ENCODE data around the gene ACTL10. TPM values are rescaled to one million over a fixed set of nuclear protein-coding genes. Genes with fewer than 3 reads are reported as not detected.

Gene ACTL10
- total RNA-seq, 1 donor from 2014 or later: 2.3 TPM

DNA sequence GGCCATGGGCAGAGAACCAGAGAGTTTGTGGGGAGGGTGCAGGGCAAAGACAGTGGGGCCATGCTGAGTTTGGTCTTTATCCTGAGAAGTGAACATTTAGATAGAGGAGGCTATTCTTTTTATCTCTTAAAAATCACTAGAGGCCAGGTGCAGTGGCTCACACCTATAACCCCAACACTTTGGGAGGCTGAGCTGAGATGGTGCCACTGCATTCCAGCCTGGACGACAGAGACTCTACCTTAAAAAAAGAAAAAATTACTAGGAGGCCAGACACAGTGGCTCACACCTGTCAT, 44.6 kb downstream of the ACTL10 start:
- no peak for DNase-seq (ENCODE audit: low spot score)
- no peaks in the 10 kb centered on the region for H3K27me3 Mint-ChIP-seq (ENCODE audit: low read depth)
- no peaks in the 10 kb centered on the region for H3K4me1 Mint-ChIP-seq (ENCODE audit: low read depth)
- H3K4me3 Mint-ChIP-seq (ENCODE audit: unreplicated experiment): no peak overlapping the region
- no peak overlapping the region for H3K27ac Mint-ChIP-seq (ENCODE audit: unreplicated experiment)
- no peaks in the 10 kb centered on the region for H3K9me3 Mint-ChIP-seq (ENCODE audit: low read depth)
- no peak for TF ChIP-seq CTCF (IDR thresholded peaks at IDR 0.05)
- H3K36me3 Mint-ChIP-seq (ENCODE audit: low read depth): peaks cover 5% of the 10 kb centered on the region

- no peaks in the 10 kb centered on the region for H3K9me3 Mint-ChIP-seq (ENCODE audit: low read depth)
- no peak for DNase-seq (ENCODE audit: low spot score)
- H3K4me3 Mint-ChIP-seq (ENCODE audit: unreplicated experiment): no peak overlapping the region
- H3K27ac Mint-ChIP-seq (ENCODE audit: unreplicated experiment): no peak overlapping the region
- TF ChIP-seq CTCF (IDR thresholded peaks at IDR 0.05): no peak
- no peaks in the 10 kb centered on the region for H3K4me1 Mint-ChIP-seq (ENCODE audit: low read depth)
- H3K27me3 Mint-ChIP-seq (ENCODE audit: low read depth): no peaks in the 10 kb centered on the region
- H3K36me3 Mint-ChIP-seq (ENCODE audit: low read depth): peaks cover 5% of the 10 kb centered on the region
Measured at GRCh38 chr20:33713865-33714367, 47.2 kb downstream of the ACTL10 start.

DNA sequence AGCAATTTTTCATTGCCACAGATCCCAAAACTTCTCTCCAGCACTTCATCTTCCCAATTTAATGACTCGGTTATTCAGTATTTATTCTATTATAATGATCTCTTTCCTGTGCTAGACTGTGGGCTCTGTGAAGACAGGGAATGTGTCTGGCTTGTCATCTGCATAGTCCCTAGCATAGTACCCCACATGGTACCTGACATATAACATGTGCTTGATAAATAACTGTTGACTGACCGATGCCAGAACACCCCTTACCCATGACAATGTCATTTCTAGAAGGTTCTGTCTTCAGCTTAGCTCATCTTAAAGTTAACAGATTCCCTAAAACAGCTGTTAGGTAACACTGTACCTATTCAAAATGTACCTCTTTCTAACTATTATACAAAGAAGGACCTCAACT, 49.8 kb downstream of the ACTL10 start:
- no peak overlapping the region for H3K27ac Mint-ChIP-seq (ENCODE audit: unreplicated experiment)
- TF ChIP-seq CTCF (IDR thresholded peaks at IDR 0.05): no peak
- peaks cover 4% of the 10 kb centered on the region for H3K36me3 Mint-ChIP-seq (ENCODE audit: low read depth)
- H3K27me3 Mint-ChIP-seq (ENCODE audit: low read depth): no peaks in the 10 kb centered on the region
- H3K4me3 Mint-ChIP-seq (ENCODE audit: unreplicated experiment): no peak overlapping the region
- peaks cover 10% of the 10 kb centered on the region for H3K4me1 Mint-ChIP-seq (ENCODE audit: low read depth)
- DNase-seq (ENCODE audit: low spot score): no peak
- no peaks in the 10 kb centered on the region for H3K9me3 Mint-ChIP-seq (ENCODE audit: low read depth)

Other genes with a start within 250 kb of the ACTL10 start
- 22.3 to 68.1 TPM (median 63.3 TPM) in 3 replicates for gene SNTA1, start 223.2 kb upstream of the ACTL10 start, total RNA-seq
- 14.7 to 23.6 TPM (median 23.5 TPM) in 3 replicates for gene CBFA2T2, start 176.8 kb upstream of the ACTL10 start, total RNA-seq
- 0.10 to 0.17 TPM in 2 of 3 replicates, not detected in the other for gene C20orf144, start 4.6 kb upstream of the ACTL10 start, total RNA-seq
- gene NECAB3, start 7.5 kb downstream of the ACTL10 start, total RNA-seq: 23.5 to 35.5 TPM (median 32.5 TPM) in 3 replicates
- 7.5 to 17.0 TPM (median 7.6 TPM) in 3 replicates for gene E2F1, start 19.4 kb downstream of the ACTL10 start, total RNA-seq
- 4.9 to 6.7 TPM (median 6.4 TPM) in 3 replicates for gene PXMP4, start 53.4 kb downstream of the ACTL10 start, total RNA-seq
- 2.7 to 3.1 TPM (median 2.8 TPM) in 3 replicates for gene ZNF341, start 65.1 kb downstream of the ACTL10 start, total RNA-seq
- gene CHMP4B, start 144.4 kb downstream of the ACTL10 start, total RNA-seq: 78.8 to 124 TPM (median 122 TPM) in 3 replicates